Astrocyte (in vitro differentiated cells and primary cell): ENCODE measurements around the gene ADD3. TPM values are rescaled to one million over a fixed set of nuclear protein-coding genes. Genes with fewer than 3 reads are reported as not detected.
A peak's percentile ranks its signal among the peaks of the same experiment; 100 is the strongest.

ENCODE experiments used
- DNase-seq: peaks from one replicate; pipeline ENCODE4 v3.0.0-alpha.2; 2010; ENCODE audit warnings: low read depth
- FAIRE-seq: peaks from 2 replicates; lab custom pipeline; 2011; peaks lifted over from hg19 to GRCh38; lab: Jason Lieb, UNC
- H2AFZ ChIP-seq: 2 replicates; pipeline ENCODE4 v1.6.0; 2012; ENCODE audit warnings: low read depth, low read length, inconsistent platforms
- H3K27ac ChIP-seq: 2 replicates; pipeline ENCODE4 v1.5.1; 2011; ENCODE audit warnings: low read depth, low read length, inconsistent platforms
- H3K27me3 ChIP-seq: 2 replicates; pipeline ENCODE4 v1.6.0; 2011; ENCODE audit warnings: low read length, inconsistent platforms; ENCODE audit not compliant: insufficient read depth
- H3K36me3 ChIP-seq: 2 replicates; pipeline ENCODE4 v1.5.1; 2011; ENCODE audit warnings: low read length, inconsistent platforms; ENCODE audit not compliant: insufficient read depth
- H3K4me1 ChIP-seq: 2 replicates; pipeline ENCODE4 v1.5.1; 2011; ENCODE audit warnings: low read length, inconsistent platforms; ENCODE audit not compliant: insufficient read depth
- H3K4me2 ChIP-seq: 2 replicates; pipeline ENCODE4 v1.6.0; 2012; ENCODE audit warnings: low read length, inconsistent platforms
- H3K4me3 ChIP-seq: 2 replicates; pipeline ENCODE4 v1.5.1; 2011; ENCODE audit warnings: low read depth, mild to moderate bottlenecking, low read length, inconsistent platforms; ENCODE audit not compliant: insufficient read depth
- H3K79me2 ChIP-seq: 2 replicates; pipeline ENCODE4 v1.6.0; 2012; ENCODE audit warnings: mild to moderate bottlenecking, low read length, inconsistent platforms; ENCODE audit not compliant: insufficient read depth
- H3K9ac ChIP-seq: 2 replicates; pipeline ENCODE4 v1.6.0; 2012; ENCODE audit warnings: mild to moderate bottlenecking, low read length, inconsistent platforms
- H3K9me3 ChIP-seq: 2 replicates; pipeline ENCODE4 v1.5.1; 2012; ENCODE audit warnings: low read depth, mild to moderate bottlenecking, low read length, inconsistent platforms; ENCODE audit not compliant: insufficient read depth
- H4K20me1 ChIP-seq: 2 replicates; pipeline ENCODE4 v1.6.0; 2012; ENCODE audit warnings: low read length, inconsistent platforms; ENCODE audit not compliant: insufficient read depth
- H3K27ac Mint-ChIP-seq: one replicate; pipeline ENCODE4 v1.8.0; 2021; ENCODE audit warnings: mild to moderate bottlenecking, mixed read lengths; ENCODE audit not compliant: unreplicated experiment
- H3K27me3 Mint-ChIP-seq: one replicate; pipeline ENCODE4 v1.8.0; 2021; ENCODE audit warnings: low read depth, mixed read lengths; ENCODE audit not compliant: unreplicated experiment
- H3K36me3 Mint-ChIP-seq: one replicate; pipeline ENCODE4 v1.8.0; 2021; ENCODE audit warnings: low read depth, mixed read lengths; ENCODE audit not compliant: unreplicated experiment
- H3K4me1 Mint-ChIP-seq: one replicate; pipeline ENCODE4 v1.8.0; 2021; ENCODE audit warnings: low read depth, mixed read lengths; ENCODE audit not compliant: unreplicated experiment
- H3K4me3 Mint-ChIP-seq: one replicate; pipeline ENCODE4 v1.8.0; 2021; ENCODE audit warnings: mild to moderate bottlenecking, moderate library complexity, mixed read lengths; ENCODE audit not compliant: unreplicated experiment
- H3K9me3 Mint-ChIP-seq: one replicate; pipeline ENCODE4 v1.8.0; 2021; ENCODE audit warnings: mild to moderate bottlenecking, mixed read lengths; ENCODE audit not compliant: unreplicated experiment
- CTCF ChIP-seq: IDR thresholded peaks from 2 replicates; pipeline ENCODE4 v1.5.1; 2011; ENCODE audit warnings: low read depth, mild to moderate bottlenecking, inconsistent platforms, low read length, moderate library complexity; ENCODE audit not compliant: insufficient read depth
- EZH2 ChIP-seq: IDR thresholded peaks from 2 replicates; pipeline ENCODE4 v1.6.1; 2012; ENCODE audit warnings: mild to moderate bottlenecking, low read length, inconsistent platforms; ENCODE audit not compliant: insufficient read depth
- total RNA-seq: library from RNA; stranded (reverse); gene quantifications from 2 replicates; pipeline ENCODE4 v1.2.1, GENCODE V29; 2021

The ADD3 gene
- total RNA-seq, 1 donor from 2014 or later = 127 TPM

GRCh38 chr10:110041479-110041829 is 33.7 kb downstream of the ADD3 start:
- Histone ChIP-seq H4K20me1 (peaks cover 4% of the 10 kb centered on the region), H3K4me3 (no peak overlapping the region), H3K27me3 (no peaks in the 10 kb centered on the region), H2AFZ (no peak overlapping the region), H3K9me3 (no peaks in the 10 kb centered on the region), H3K9ac (peak overlapping the region; percentile 7), H3K36me3 (no peaks in the 10 kb centered on the region), H3K4me2 (peak overlapping the region; percentile 17), H3K4me1 (peaks cover 21% of the 10 kb centered on the region), H3K79me2 (peaks cover 77% of the 10 kb centered on the region), H3K27ac (peak overlapping the region; percentile 20)
- Mint-ChIP-seq H3K9me3 (no peaks in the 10 kb centered on the region), H3K36me3 (peaks cover 5% of the 10 kb centered on the region), H3K27ac (peak overlapping the region; percentile 27), H3K4me3 (no peak overlapping the region), H3K27me3 (no peaks in the 10 kb centered on the region), H3K4me1 (peaks cover 59% of the 10 kb centered on the region)
- DNase-seq = no peak
- TF ChIP-seq CTCF = no peak
- no peak for TF ChIP-seq EZH2
- FAIRE-seq = peak; percentile 56

DNA sequence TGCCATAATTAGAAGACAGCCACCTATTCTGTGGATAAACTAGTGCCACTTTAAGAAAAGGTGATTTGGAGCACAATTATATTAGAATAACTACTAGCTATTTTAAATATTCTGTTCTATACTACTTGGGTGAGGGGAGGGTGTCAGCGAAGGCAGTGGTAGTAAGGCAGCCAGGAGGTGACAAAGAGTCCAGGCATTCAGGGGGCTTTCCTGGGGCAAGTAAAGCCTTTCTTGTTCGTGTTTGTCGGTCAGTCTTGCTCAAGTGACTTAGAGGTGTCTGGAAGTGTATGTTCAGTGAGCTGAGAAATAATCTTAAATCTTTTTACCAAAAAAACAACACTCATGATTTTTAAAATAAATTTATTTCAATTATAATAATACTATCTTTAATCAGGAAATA is 34.4 kb downstream of the ADD3 start:
- H3K79me2 ChIP-seq = peaks cover 77% of the 10 kb centered on the region
- H4K20me1 ChIP-seq = peaks cover 4% of the 10 kb centered on the region
- H3K9ac ChIP-seq = no peak overlapping the region
- H3K27ac ChIP-seq = peak overlapping the region; percentile 35
- Mint-ChIP-seq H3K27me3 (no peaks in the 10 kb centered on the region), H3K9me3 (no peaks in the 10 kb centered on the region), H3K4me1 (peaks cover 56% of the 10 kb centered on the region), H3K36me3 (peaks cover 2% of the 10 kb centered on the region), H3K4me3 (peak overlapping the region; percentile 76), H3K27ac (peak overlapping the region; percentile 96)
- peaks cover 19% of the 10 kb centered on the region for H3K4me1 ChIP-seq
- no peak overlapping the region for H2AFZ ChIP-seq
- no peaks in the 10 kb centered on the region for H3K9me3 ChIP-seq
- TF ChIP-seq EZH2 (no peak), CTCF (no peak)
- H3K4me2 ChIP-seq = peak overlapping the region; percentile 28
- no peaks in the 10 kb centered on the region for H3K27me3 ChIP-seq
- no peaks in the 10 kb centered on the region for H3K36me3 ChIP-seq
- peak; percentile 77 for DNase-seq
- no peak for FAIRE-seq
- H3K4me3 ChIP-seq = no peak overlapping the region

GRCh38 chr10:110042891-110043290 is 35.1 kb downstream of the ADD3 start:
- no peaks in the 10 kb centered on the region for H3K27me3 Mint-ChIP-seq
- no peak overlapping the region for H3K4me3 Mint-ChIP-seq
- H3K9ac ChIP-seq = no peak overlapping the region
- H4K20me1 ChIP-seq = peaks cover 4% of the 10 kb centered on the region
- peaks cover 56% of the 10 kb centered on the region for H3K4me1 Mint-ChIP-seq
- H3K36me3 ChIP-seq = no peaks in the 10 kb centered on the region
- H3K36me3 Mint-ChIP-seq = peaks cover 2% of the 10 kb centered on the region
- peaks cover 78% of the 10 kb centered on the region for H3K79me2 ChIP-seq
- peaks cover 19% of the 10 kb centered on the region for H3K4me1 ChIP-seq
- no peak overlapping the region for H2AFZ ChIP-seq
- FAIRE-seq (no peak), DNase-seq (no peak)
- H3K27ac Mint-ChIP-seq = peak overlapping the region; percentile 79
- peak overlapping the region; percentile 35 for H3K27ac ChIP-seq
- no peak overlapping the region for H3K4me3 ChIP-seq
- no peak overlapping the region for H3K4me2 ChIP-seq
- H3K27me3 ChIP-seq = no peaks in the 10 kb centered on the region
- peaks cover under 1% of the 10 kb centered on the region for H3K9me3 ChIP-seq
- no peaks in the 10 kb centered on the region for H3K9me3 Mint-ChIP-seq
- TF ChIP-seq EZH2 = no peak
- no peak for TF ChIP-seq CTCF
